Liver (tissue), 9 donors: ENCODE data around the gene PREB. TPM values are rescaled to one million over a fixed set of nuclear protein-coding genes. Genes with fewer than 3 reads are reported as not detected.

Source experiments
- DNase-seq: peaks from one replicate; pipeline ENCODE4 v3.0.0-alpha.2; 2017; ENCODE audit warnings: low spot score
- H3K27ac ChIP-seq, 2 donors: one replicate each; pipeline ENCODE4 v1.7.0; 2013; ENCODE audit warnings: inconsistent platforms in 2 of 2, low read length in 2 of 2, control low read depth in 1 of 2, low read depth in 1 of 2, mild to moderate bottlenecking in 1 of 2
- H3K27me3 ChIP-seq, 4 donors: one replicate each; pipeline versions ENCODE4 v1.6.1 to v1.7.0; 2013; ENCODE audit warnings: low read length in 3 of 4, inconsistent platforms in 1 of 4, mild to moderate bottlenecking in 1 of 4, moderate library complexity in 1 of 4; ENCODE audit not compliant: control insufficient read depth in 4 of 4, insufficient read depth in 4 of 4
- H3K36me3 ChIP-seq, 4 donors: one replicate each; pipeline versions ENCODE4 v1.6.1 to v1.7.0; 2013; ENCODE audit warnings: low read length in 3 of 4, mild to moderate bottlenecking in 3 of 4, low read depth in 1 of 4, moderate library complexity in 1 of 4; ENCODE audit not compliant: control insufficient read depth in 4 of 4, insufficient read depth in 3 of 4
- H3K4me1 ChIP-seq, 4 donors: one replicate each; pipeline versions ENCODE4 v1.6.1 to v1.7.0; 2013; ENCODE audit warnings: low read length in 3 of 4, mild to moderate bottlenecking in 3 of 4, moderate library complexity in 1 of 4; ENCODE audit not compliant: control insufficient read depth in 4 of 4, insufficient read depth in 4 of 4
- H3K4me3 ChIP-seq, 3 donors: one replicate each; pipeline versions ENCODE4 v1.6.1 to v1.7.0; 2013; ENCODE audit warnings: low read length in 3 of 3, control low read depth in 1 of 3, low read depth in 1 of 3, mild to moderate bottlenecking in 1 of 3
- H3K9ac ChIP-seq, 2 donors: one replicate each; pipeline ENCODE4 v1.7.0; 2013; ENCODE audit warnings: low read length in 2 of 2, mild to moderate bottlenecking in 2 of 2, moderate library complexity in 2 of 2, control low read depth in 1 of 2, low read depth in 1 of 2
- H3K9me3 ChIP-seq, 4 donors: one replicate each; pipeline versions ENCODE4 v1.6.1 to v1.7.0; 2013; ENCODE audit warnings: low read length in 3 of 4; ENCODE audit not compliant: control insufficient read depth in 4 of 4
- ATF3 ChIP-seq: IDR thresholded peaks from 2 replicates; pipeline ENCODE4 v1.6.1; 2016; ENCODE audit warnings: antibody characterized with exemption
- CTCF ChIP-seq: fragments of 150-350 bp; IDR thresholded peaks from 2 replicates; pipeline ENCODE4 v1.5.1; 2017; ENCODE audit warnings: improper control_type of control experiment, low read depth, low read length; ENCODE audit not compliant: missing input control
- EGR1 ChIP-seq, 2 donors: IDR thresholded peaks; 2 replicates each; pipeline ENCODE4 v1.6.1; 2016 to 2018; ENCODE audit warnings: antibody characterized with exemption in 2 of 2, low read depth in 2 of 2
- FOXA1 ChIP-seq: IDR thresholded peaks from 2 replicates; pipeline ENCODE4 v1.6.1; 2016; ENCODE audit warnings: antibody characterized with exemption
- FOXA2 ChIP-seq: IDR thresholded peaks from 2 replicates; pipeline ENCODE4 v1.6.1; 2016; ENCODE audit warnings: antibody characterized with exemption
- GABPA ChIP-seq, 2 donors: IDR thresholded peaks in 1 of 2; conservative IDR thresholded peaks in 1 of 2; 2 replicates each; pipeline ENCODE4 v1.6.1; 2016; ENCODE audit warnings: antibody characterized with exemption in 2 of 2, mild to moderate bottlenecking in 1 of 2, moderate library complexity in 1 of 2
- HNF4G ChIP-seq: IDR thresholded peaks from 2 replicates; pipeline ENCODE4 v1.6.1; 2016; ENCODE audit warnings: antibody characterized with exemption
- JUND ChIP-seq, 2 donors: IDR thresholded peaks; 2 replicates each; pipeline ENCODE4 v1.6.1; 2016; ENCODE audit warnings: antibody characterized with exemption in 2 of 2
- MAX ChIP-seq: IDR thresholded peaks from 2 replicates; pipeline ENCODE4 v1.6.1; 2016; ENCODE audit warnings: antibody characterized with exemption
- NR2F2 ChIP-seq: IDR thresholded peaks from 2 replicates; pipeline ENCODE4 v1.6.1; 2016; ENCODE audit warnings: antibody characterized with exemption
- RAD21 ChIP-seq, 2 donors: IDR thresholded peaks; 2 replicates each; pipeline ENCODE4 v1.6.1; 2016; ENCODE audit warnings: antibody characterized with exemption in 2 of 2, mild to moderate bottlenecking in 2 of 2
- RXRA ChIP-seq, 2 donors: IDR thresholded peaks; 2 replicates each; pipeline ENCODE4 v1.6.1; 2017 to 2018; ENCODE audit warnings: antibody characterized with exemption in 2 of 2, mild to moderate bottlenecking in 1 of 2
- SP1 ChIP-seq: IDR thresholded peaks from 2 replicates; pipeline ENCODE4 v1.6.1; 2018; ENCODE audit warnings: antibody characterized with exemption, mild to moderate bottlenecking
- TAF1 ChIP-seq: conservative IDR thresholded peaks from 2 replicates; pipeline ENCODE4 v1.6.1; 2016; ENCODE audit warnings: antibody characterized with exemption, mild to moderate bottlenecking
- YY1 ChIP-seq: IDR thresholded peaks from 2 replicates; pipeline ENCODE4 v1.6.1; 2016; ENCODE audit warnings: antibody characterized with exemption, mild to moderate bottlenecking
- WGBS: extraction: QIAGEN DNeasy Blood & Tissue Kit; methylation state at CpG from one replicate; pipeline ENCODE4 v1.1.7; 2013; 5-methylcytosine and 5-hydroxymethylcytosine counted together
- polyA plus RNA-seq, 2 donors: library from polyadenylated mRNA; stranded (reverse) in 1 of 2; unstranded in 1 of 2; fragments of 200-250 nt in 1 of 2; fragments of >200 nt in 1 of 2; fragmentation: Nextera tagmentation in 1 of 2; extraction: Ambion mirVana in 1 of 2; gene quantifications; one replicate each; pipeline versions ENCODE4 v1.2.1 to v1.2.3, GENCODE V29; 2013 to 2015
- total RNA-seq, 2 donors: library from RNA; depleted of rRNA; stranded (reverse); fragments of >200 nt; gene quantifications; one replicate each; pipeline ENCODE4 v1.2.3, GENCODE V29; 2014
- TF ChIP-seq, protein P1 (sequence below): IDR thresholded peaks from 2 replicates; pipeline ENCODE4 v1.6.1; 2016; ENCODE audit warnings: antibody characterized with exemption, mild to moderate bottlenecking
- TF ChIP-seq, protein P2 (sequence below): IDR thresholded peaks from 2 replicates; pipeline ENCODE4 v1.6.1; 2016; ENCODE audit warnings: antibody characterized with exemption
- donor health status: healthy.
- donor health status: healthy.
- donor health status: healthy.
- donor health status: healthy.
- donor health status: healthy.

Gene PREB
- total and polyA plus RNA-seq, 4 donors = 21.5 to 98.4 (median 60.9) TPM

DNA sequence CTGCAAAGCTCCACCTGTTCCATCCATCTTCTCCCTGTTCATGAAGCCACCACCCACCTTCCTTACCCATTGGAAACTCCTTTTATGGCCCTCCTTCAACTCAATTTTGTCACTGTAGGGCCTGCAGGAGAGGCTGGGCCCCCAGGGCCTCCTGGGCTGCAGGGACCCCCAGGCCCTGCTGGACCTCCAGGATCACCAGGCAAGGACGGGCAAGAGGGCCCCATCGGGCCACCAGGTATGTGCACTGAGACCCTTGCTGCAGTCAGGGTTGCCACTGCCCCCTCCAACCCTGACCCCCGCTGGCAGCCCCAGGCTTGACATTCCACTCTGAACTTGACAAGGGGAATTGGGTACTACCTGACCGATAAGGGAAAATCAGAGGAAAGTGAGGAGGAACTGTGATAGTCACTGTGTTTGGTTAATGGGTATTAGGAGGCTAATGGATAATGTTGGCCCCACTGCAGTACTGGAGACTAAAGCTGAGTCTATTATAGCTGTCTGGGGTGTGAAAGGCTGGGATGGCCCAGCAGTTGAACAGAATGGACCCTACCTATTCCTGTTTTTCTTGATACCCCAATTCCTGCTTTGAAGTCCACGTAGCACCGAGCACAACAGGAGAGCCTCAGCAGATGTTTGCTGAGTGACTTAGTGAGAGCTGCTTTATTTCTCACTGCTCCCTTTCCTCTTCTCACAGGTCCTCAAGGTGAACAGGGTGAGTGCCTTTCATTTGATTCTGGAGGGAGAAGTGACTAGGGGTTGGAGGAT is 50.0 kb downstream of the PREB start:
- no peak overlapping the region for H3K9ac ChIP-seq
- H3K27me3 ChIP-seq = no peaks in the 10 kb centered on the region
- H3K4me1 ChIP-seq = peaks cover 9 to 63% (median 31%) of the 10 kb centered on the region in 4 donors
- H3K9me3 ChIP-seq = no peaks in the 10 kb centered on the region
- no peak for DNase-seq
- no peak for TF ChIP-seq RXRA (IDR thresholded peaks at IDR 0.05)
- 86% methylated on average over 6 of the region's 6 CpGs for WGBS
- H3K4me3 ChIP-seq = no peak overlapping the region
- H3K36me3 ChIP-seq = no peaks in the 10 kb centered on the region
- H3K27ac ChIP-seq = no peak overlapping the region

GRCh38 chr2:27083410-27084296 is 50.8 kb downstream of the PREB start:
- Histone ChIP-seq H3K27ac (no peak overlapping the region), H3K9me3 (no peaks in the 10 kb centered on the region), H3K27me3 (no peaks in the 10 kb centered on the region), H3K4me1 (peaks cover 9 to 59% (median 25%) of the 10 kb centered on the region in 4 donors), H3K4me3 (no peak overlapping the region), H3K9ac (no peak overlapping the region), H3K36me3 (no peaks in the 10 kb centered on the region)
- no peak for TF ChIP-seq SP1
- TF ChIP-seq RXRA (IDR thresholded peaks at IDR 0.05) = no peak
- TF ChIP-seq JUND (IDR thresholded peaks at IDR 0.05) = no peak
- TF ChIP-seq RAD21 (IDR thresholded peaks at IDR 0.05) = no peak
- TF ChIP-seq NR2F2 = no peak
- TF ChIP-seq TAF1 = no peak
- TF ChIP-seq CTCF = no peak
- no peak for TF ChIP-seq ATF3
- no peak for TF ChIP-seq FOXA1
- no peak for TF ChIP-seq FOXA2
- TF ChIP-seq, protein P1, sequence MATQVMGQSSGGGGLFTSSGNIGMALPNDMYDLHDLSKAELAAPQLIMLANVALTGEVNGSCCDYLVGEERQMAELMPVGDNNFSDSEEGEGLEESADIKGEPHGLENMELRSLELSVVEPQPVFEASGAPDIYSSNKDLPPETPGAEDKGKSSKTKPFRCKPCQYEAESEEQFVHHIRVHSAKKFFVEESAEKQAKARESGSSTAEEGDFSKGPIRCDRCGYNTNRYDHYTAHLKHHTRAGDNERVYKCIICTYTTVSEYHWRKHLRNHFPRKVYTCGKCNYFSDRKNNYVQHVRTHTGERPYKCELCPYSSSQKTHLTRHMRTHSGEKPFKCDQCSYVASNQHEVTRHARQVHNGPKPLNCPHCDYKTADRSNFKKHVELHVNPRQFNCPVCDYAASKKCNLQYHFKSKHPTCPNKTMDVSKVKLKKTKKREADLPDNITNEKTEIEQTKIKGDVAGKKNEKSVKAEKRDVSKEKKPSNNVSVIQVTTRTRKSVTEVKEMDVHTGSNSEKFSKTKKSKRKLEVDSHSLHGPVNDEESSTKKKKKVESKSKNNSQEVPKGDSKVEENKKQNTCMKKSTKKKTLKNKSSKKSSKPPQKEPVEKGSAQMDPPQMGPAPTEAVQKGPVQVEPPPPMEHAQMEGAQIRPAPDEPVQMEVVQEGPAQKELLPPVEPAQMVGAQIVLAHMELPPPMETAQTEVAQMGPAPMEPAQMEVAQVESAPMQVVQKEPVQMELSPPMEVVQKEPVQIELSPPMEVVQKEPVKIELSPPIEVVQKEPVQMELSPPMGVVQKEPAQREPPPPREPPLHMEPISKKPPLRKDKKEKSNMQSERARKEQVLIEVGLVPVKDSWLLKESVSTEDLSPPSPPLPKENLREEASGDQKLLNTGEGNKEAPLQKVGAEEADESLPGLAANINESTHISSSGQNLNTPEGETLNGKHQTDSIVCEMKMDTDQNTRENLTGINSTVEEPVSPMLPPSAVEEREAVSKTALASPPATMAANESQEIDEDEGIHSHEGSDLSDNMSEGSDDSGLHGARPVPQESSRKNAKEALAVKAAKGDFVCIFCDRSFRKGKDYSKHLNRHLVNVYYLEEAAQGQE = no peak
- TF ChIP-seq, protein P2, sequence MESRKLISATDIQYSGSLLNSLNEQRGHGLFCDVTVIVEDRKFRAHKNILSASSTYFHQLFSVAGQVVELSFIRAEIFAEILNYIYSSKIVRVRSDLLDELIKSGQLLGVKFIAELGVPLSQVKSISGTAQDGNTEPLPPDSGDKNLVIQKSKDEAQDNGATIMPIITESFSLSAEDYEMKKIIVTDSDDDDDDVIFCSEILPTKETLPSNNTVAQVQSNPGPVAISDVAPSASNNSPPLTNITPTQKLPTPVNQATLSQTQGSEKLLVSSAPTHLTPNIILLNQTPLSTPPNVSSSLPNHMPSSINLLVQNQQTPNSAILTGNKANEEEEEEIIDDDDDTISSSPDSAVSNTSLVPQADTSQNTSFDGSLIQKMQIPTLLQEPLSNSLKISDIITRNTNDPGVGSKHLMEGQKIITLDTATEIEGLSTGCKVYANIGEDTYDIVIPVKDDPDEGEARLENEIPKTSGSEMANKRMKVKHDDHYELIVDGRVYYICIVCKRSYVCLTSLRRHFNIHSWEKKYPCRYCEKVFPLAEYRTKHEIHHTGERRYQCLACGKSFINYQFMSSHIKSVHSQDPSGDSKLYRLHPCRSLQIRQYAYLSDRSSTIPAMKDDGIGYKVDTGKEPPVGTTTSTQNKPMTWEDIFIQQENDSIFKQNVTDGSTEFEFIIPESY = no peak
- TF ChIP-seq MAX = no peak
- no peak for TF ChIP-seq HNF4G
- TF ChIP-seq GABPA (IDR thresholded peaks at IDR 0.05 in 1 of 2, conservative IDR thresholded peaks at IDR 0.05 in 1 of 2) = no peak
- no peak for TF ChIP-seq EGR1 (IDR thresholded peaks at IDR 0.05; ENCODE audit: low read depth in 2 of 2)
- no peak for TF ChIP-seq YY1
- no peak for DNase-seq
- 88% methylated on average over 20 of the region's 20 CpGs for WGBS
